Measurements from ENCODE around the gene ANKRD12.
A peak's percentile ranks its signal among the peaks of the same experiment; 100 is the strongest.

The ANKRD12 gene

DNA sequence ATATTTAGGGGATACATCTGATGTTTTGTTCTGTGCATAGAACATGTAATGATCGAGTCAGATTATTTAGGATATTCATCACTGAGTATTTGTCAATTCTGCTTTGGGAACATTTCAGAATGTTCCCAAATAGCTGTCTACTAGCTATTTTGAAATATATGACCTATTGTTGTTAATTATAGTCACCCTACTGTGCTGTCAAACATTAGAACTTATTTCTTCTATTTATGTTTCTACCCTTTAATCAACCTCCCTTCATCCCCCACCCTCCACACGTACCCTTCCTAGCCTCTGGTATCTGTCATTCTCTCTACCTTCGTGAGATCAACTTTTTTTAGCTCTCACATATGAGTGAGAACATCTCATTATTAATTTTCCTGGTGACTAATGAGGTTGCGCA lies 40.9 kb downstream of the ANKRD12 start:
- Histone ChIP-seq H3K27ac (no peak overlapping the region), H3K9me3 (no peaks in the 10 kb centered on the region), H3K27me3 (no peaks in the 10 kb centered on the region), H3K4me3 (ENCODE audit: low read depth in 1 of 2, low read length in 1 of 2) (no peak overlapping the region), H3K4me1 (ENCODE audit: control insufficient read depth in 1 of 2, insufficient read depth in 1 of 2, low read depth in 1 of 2, low read length in 1 of 2) (peaks cover 28 to 42% of the 10 kb centered on the region in 2 experiments), H3K36me3 (no peaks in the 10 kb centered on the region)
- TF ChIP-seq, protein P1, sequence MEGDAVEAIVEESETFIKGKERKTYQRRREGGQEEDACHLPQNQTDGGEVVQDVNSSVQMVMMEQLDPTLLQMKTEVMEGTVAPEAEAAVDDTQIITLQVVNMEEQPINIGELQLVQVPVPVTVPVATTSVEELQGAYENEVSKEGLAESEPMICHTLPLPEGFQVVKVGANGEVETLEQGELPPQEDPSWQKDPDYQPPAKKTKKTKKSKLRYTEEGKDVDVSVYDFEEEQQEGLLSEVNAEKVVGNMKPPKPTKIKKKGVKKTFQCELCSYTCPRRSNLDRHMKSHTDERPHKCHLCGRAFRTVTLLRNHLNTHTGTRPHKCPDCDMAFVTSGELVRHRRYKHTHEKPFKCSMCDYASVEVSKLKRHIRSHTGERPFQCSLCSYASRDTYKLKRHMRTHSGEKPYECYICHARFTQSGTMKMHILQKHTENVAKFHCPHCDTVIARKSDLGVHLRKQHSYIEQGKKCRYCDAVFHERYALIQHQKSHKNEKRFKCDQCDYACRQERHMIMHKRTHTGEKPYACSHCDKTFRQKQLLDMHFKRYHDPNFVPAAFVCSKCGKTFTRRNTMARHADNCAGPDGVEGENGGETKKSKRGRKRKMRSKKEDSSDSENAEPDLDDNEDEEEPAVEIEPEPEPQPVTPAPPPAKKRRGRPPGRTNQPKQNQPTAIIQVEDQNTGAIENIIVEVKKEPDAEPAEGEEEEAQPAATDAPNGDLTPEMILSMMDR (IDR thresholded peaks at IDR 0.05) = no peak

DNA sequence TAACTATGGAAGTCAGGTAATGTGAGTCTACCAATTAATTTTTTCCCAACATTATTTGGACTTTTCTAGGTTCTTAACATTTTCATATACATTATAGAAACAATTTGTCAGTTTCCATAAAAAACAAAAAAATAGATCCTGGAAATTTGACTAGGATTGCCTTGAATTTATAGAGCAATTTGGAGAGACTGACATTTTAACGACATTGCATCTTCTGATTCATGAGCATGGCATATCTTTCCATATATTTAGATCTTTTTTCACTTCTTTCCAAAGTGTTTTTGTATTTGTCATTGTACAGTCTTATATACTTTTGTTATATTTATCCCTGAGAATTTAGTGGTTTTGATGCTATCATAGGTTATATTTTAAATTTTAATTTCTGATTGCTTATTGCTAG lies 42.0 kb downstream of the ANKRD12 start:
- no peak overlapping the region for H3K4me3 ChIP-seq (ENCODE audit: low read depth in 1 of 2, low read length in 1 of 2)
- peaks cover 18 to 47% of the 10 kb centered on the region in 2 experiments for H3K4me1 ChIP-seq (ENCODE audit: control insufficient read depth in 1 of 2, insufficient read depth in 1 of 2, low read depth in 1 of 2, low read length in 1 of 2)
- H3K27me3 ChIP-seq = no peaks in the 10 kb centered on the region
- H3K9me3 ChIP-seq = no peaks in the 10 kb centered on the region
- TF ChIP-seq, protein P1 (IDR thresholded peaks at IDR 0.05) = no peak
- no peaks in the 10 kb centered on the region for H3K36me3 ChIP-seq
- no peak overlapping the region for H3K27ac ChIP-seq

DNA sequence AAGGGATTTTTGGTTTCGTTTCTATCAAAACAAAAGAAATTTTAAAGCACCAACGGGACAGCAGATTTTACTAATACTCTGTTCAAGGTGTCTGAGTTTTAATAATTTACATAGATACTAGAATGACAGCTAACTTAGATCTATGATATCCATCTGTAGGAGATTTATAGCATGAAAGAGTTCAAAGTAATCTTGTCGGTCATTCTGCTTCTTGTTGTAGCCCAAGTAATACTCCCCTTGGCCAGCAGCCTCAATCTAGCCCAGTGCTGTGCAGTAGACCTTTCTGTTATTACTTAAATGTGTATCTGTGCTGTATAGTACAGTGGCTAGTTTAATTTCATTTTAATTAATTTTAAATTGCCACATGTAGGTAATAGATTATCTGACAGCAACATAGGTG lies 44.7 kb downstream of the ANKRD12 start:
- no peaks in the 10 kb centered on the region for H3K9me3 ChIP-seq
- H3K4me1 ChIP-seq (ENCODE audit: control insufficient read depth in 1 of 2, insufficient read depth in 1 of 2, low read depth in 1 of 2, low read length in 1 of 2) = peaks cover 16 to 42% of the 10 kb centered on the region in 2 experiments
- TF ChIP-seq, protein P1 (IDR thresholded peaks at IDR 0.05) = no peak
- no peak overlapping the region for H3K27ac ChIP-seq
- H3K27me3 ChIP-seq = no peaks in the 10 kb centered on the region
- H3K4me3 ChIP-seq (ENCODE audit: low read depth in 1 of 2, low read length in 1 of 2) = no peak overlapping the region
- H3K36me3 ChIP-seq = peaks cover 6% of the 10 kb centered on the region

DNA sequence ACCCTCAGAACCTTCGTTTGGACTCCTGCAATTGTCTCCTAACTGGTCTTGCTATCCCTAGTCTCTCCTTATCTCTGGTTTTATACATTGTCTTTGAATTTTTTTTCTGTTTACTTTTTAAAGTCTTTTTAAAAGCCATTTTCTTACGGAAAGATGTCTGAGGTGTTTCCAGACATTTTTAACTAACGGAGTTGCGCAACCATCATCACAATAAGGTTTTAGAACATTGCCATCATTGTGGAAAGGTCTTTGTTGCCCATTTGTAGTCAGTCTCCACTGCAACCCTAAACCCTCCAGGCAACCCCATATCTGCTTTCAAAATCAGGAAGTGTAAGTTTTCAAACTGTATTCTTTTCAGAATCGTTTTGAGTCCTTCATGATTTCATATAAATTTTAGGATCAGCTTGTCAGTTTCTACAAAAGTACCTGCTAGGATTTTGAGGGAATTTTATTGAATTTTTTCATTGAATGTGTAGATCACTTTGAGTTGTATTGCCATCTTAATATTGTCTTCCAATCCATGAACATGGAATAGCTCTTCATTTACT lies 46.3 kb downstream of the ANKRD12 start:
- H3K36me3 ChIP-seq = peaks cover 9% of the 10 kb centered on the region
- TF ChIP-seq, protein P1 (IDR thresholded peaks at IDR 0.05) = no peak
- no peaks in the 10 kb centered on the region for H3K27me3 ChIP-seq
- H3K27ac ChIP-seq = peak overlapping the region; percentile 41
- H3K4me3 ChIP-seq (ENCODE audit: low read depth in 1 of 2, low read length in 1 of 2) = no peak overlapping the region
- H3K9me3 ChIP-seq = no peaks in the 10 kb centered on the region
- H3K4me1 ChIP-seq (ENCODE audit: control insufficient read depth in 1 of 2, insufficient read depth in 1 of 2, low read depth in 1 of 2, low read length in 1 of 2) = peaks cover 18 to 46% of the 10 kb centered on the region in 2 experiments

DNA sequence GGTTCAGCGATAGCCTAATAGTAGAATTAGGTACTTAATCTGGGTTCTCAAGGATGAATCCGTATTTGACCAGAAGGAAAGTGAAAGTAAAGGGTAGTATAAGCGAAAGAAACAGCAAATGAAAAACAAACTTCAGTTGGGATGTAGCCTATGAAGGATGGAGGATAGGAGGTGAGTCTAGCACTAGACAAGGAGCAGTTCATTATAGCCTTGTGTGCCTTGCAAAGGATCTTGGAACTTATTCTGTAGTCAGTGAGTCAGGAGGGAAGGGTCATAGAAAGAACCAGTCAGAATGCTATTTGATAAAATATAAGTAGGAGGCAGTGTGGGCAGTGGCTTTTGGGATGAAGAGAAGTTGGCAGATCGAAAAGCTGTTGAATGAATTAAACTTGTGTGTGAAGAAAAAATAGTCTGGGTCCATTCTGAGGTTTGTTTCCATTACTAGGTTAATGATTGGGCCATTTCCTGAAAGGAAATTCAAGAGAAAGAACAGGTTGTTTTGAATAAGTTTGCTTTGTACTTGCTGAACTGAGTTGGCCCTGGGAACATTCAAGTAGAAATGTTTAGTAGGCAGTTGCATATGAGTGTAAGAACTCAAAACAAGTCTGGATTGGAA lies 48.5 kb downstream of the ANKRD12 start:
- Histone ChIP-seq H3K4me3 (ENCODE audit: low read depth in 1 of 2, low read length in 1 of 2) (peak overlapping the region in 1 of 2 experiments; percentile 35), H3K9me3 (no peaks in the 10 kb centered on the region), H3K27me3 (no peaks in the 10 kb centered on the region), H3K4me1 (ENCODE audit: control insufficient read depth in 1 of 2, insufficient read depth in 1 of 2, low read depth in 1 of 2, low read length in 1 of 2) (peaks cover 21 to 57% of the 10 kb centered on the region in 2 experiments), H3K27ac (peak overlapping the region; percentile 76), H3K36me3 (peaks cover 9% of the 10 kb centered on the region)
- TF ChIP-seq, protein P1 (IDR thresholded peaks at IDR 0.05) = no peak
